ENCODE measurements around the gene COMT. TPM values are rescaled to one million over a fixed set of nuclear protein-coding genes. Genes with fewer than 3 reads are reported as not detected.

Gene COMT
- total and polyA plus RNA-seq, 9 of the 15 experiments (the other 6 are each of a cell fraction or from before 2014, with no cell fraction given): 12.5 to 351 (median 155) TPM

DNA sequence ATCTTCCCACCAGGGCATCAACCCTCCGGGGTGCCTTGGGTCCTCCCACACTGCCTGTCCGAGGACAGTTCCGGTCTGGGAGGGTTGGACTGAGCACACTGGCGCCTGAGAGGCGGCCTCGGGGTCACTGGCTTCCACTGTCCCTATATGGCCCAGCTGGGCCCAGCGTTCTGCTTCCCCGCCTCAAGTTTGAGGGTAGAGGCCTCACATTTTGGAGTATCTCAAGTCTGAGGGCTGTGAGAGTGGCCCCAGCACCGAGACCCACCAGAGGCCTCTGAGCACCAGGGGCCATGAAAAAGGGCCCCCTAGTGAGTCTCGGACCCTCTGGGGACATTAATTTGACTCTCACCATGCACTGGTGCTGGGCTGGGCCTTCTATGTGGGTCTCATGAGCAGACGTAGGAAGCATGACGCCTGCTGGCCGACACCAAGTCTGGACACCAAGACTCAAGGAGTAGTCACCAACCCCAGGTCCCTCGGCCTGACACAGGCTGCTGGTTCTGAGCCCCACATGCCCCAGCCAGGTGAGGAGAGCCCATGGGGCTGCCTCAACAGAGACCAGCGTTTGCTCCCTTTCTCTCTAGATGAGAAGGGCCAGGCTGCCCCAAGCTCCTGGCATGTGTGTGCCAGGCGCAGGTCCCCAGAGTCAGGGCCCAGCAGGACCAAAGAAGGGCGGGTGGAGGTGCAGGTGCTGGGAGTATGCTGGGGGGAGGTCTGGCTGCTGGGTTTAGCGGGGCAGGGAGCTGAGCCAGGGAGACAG lies 47.6 kb downstream of the COMT start (continued):
- TF ChIP-seq ZNF592 (IDR thresholded peaks at IDR 0.05): no peak
- TF ChIP-seq ZNF140 (CRISPR knock-in tag; IDR thresholded peaks at IDR 0.05): no peak
- TF ChIP-seq, protein P1, sequence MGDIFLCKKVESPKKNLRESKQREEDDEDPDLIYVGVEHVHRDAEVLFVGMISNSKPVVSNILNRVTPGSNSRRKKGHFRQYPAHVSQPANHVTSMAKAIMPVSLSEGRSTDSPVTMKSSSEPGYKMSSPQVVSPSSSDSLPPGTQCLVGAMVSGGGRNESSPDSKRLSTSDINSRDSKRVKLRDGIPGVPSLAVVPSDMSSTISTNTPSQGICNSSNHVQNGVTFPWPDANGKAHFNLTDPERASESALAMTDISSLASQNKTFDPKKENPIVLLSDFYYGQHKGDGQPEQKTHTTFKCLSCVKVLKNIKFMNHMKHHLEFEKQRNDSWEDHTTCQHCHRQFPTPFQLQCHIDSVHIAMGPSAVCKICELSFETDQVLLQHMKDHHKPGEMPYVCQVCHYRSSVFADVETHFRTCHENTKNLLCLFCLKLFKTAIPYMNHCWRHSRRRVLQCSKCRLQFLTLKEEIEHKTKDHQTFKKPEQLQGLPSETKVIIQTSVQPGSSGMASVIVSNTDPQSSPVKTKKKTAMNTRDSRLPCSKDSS (IDR thresholded peaks at IDR 0.05; ENCODE audit: low read depth, partially characterized antibody): no peak
- no peak for TF ChIP-seq HCFC1 (IDR thresholded peaks at IDR 0.05; ENCODE audit: low read depth, low read length)
- TF ChIP-seq POLR2G (IDR thresholded peaks at IDR 0.05; ENCODE audit: low read depth, low read length): no peak
- TF ChIP-seq TAF1 (IDR thresholded peaks at IDR 0.05; ENCODE audit: control insufficient read depth, extremely low read depth, insufficient read depth, low read length, severe bottlenecking): no peak
- TF ChIP-seq GTF2F1 (IDR thresholded peaks at IDR 0.05; ENCODE audit: low read depth, low read length): 0 out of 2 replicates have a peak, but pooled peaks have one; percentile 34
- TF ChIP-seq RFX7 (CRISPR knock-in tag; IDR thresholded peaks at IDR 0.05): no peak
- no peak for TF ChIP-seq ZNF707 (CRISPR knock-in tag; conservative IDR thresholded peaks at IDR 0.05)
- no peak for TF ChIP-seq CBX5 (IDR thresholded peaks at IDR 0.05; ENCODE audit: borderline replicate concordance, low read depth)
- TF ChIP-seq, protein P2, sequence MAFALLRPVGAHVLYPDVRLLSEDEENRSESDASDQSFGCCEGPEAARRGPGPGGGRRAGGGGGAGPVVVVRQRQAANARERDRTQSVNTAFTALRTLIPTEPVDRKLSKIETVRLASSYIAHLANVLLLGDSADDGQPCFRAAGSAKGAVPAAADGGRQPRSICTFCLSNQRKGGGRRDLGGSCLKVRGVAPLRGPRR (CRISPR knock-in tag; IDR thresholded peaks at IDR 0.05): no peak
- no peak for TF ChIP-seq CBX2 (IDR thresholded peaks at IDR 0.05; ENCODE audit: insufficient read depth, low read length, poor library complexity, severe bottlenecking)
- TF ChIP-seq KLF10 (CRISPR knock-in tag; IDR thresholded peaks at IDR 0.05): no peak
- no peak for TF ChIP-seq ZNF699 (CRISPR knock-in tag; IDR thresholded peaks at IDR 0.05; ENCODE audit: insufficient replicate concordance)
- TF ChIP-seq ELF2 (CRISPR knock-in tag; IDR thresholded peaks at IDR 0.05): peak; percentile 22; the same call in 1 of the 2 replicates
- no peak for TF ChIP-seq ELK1 (CRISPR knock-in tag; IDR thresholded peaks at IDR 0.05)
- no peak; the same call in 1 of the 2 replicates for TF ChIP-seq RUNX1 (IDR thresholded peaks at IDR 0.05; ENCODE audit: low read depth)
- 0 out of 2 replicates have a peak, but pooled peaks have one; percentile 46 for TF ChIP-seq ZFPM2 (CRISPR knock-in tag; IDR thresholded peaks at IDR 0.05)
- TF ChIP-seq KAT7 (CRISPR knock-in tag; IDR thresholded peaks at IDR 0.05; ENCODE audit: borderline replicate concordance): no peak
- no peak for TF ChIP-seq ZNF253 (CRISPR knock-in tag; conservative IDR thresholded peaks at IDR 0.05)
- TF ChIP-seq RBM39 (optimal IDR thresholded peaks at IDR 0.05; ENCODE audit: low read depth, low read length): no peak
